Kidney (tissue), 14 donors: ENCODE data around the gene GRIA4. TPM values are rescaled to one million over a fixed set of nuclear protein-coding genes. Genes with fewer than 3 reads are reported as not detected.
"Not testable (repeated sequence)": the region's sequence is repeated elsewhere in the genome, so short reads cannot be mapped to it uniquely, and the experiment has no call there.

ENCODE experiments used
- DNase-seq, 5 donors: peaks; one replicate each; pipeline ENCODE4 v3.0.0-alpha.2; 2013 to 2020
- FAIRE-seq: peaks from 2 replicates; lab custom pipeline; 2012; peaks lifted over from hg19 to GRCh38; lab: Jason Lieb, UNC
- H3K27ac ChIP-seq, 2 donors: one replicate each; pipeline ENCODE4 v1.7.0; 2013; ENCODE audit warnings: low read depth in 2 of 2, low read length in 2 of 2, inconsistent platforms in 1 of 2
- H3K27me3 ChIP-seq: one replicate; pipeline ENCODE4 v1.7.1; 2013; ENCODE audit warnings: low read length, inconsistent platforms; ENCODE audit not compliant: control insufficient read depth, insufficient read depth
- H3K36me3 ChIP-seq, 3 donors: one replicate each; pipeline versions ENCODE4 v1.7.0 to v1.7.1; 2013; ENCODE audit warnings: low read length in 3 of 3, control low read depth in 1 of 3, inconsistent platforms in 1 of 3; ENCODE audit not compliant: insufficient read depth in 3 of 3, control insufficient read depth in 2 of 3
- H3K4me1 ChIP-seq, 3 donors: one replicate each; pipeline versions ENCODE4 v1.7.0 to v1.7.1; 2013; ENCODE audit warnings: low read length in 3 of 3, inconsistent platforms in 1 of 3, low read depth in 1 of 3; ENCODE audit not compliant: control insufficient read depth in 2 of 3, insufficient read depth in 2 of 3
- H3K4me3 ChIP-seq, 3 donors: one replicate each; pipeline versions ENCODE4 v1.7.0 to v1.8.1; 2013; ENCODE audit warnings: low read length in 3 of 3, control low read depth in 1 of 3, inconsistent platforms in 1 of 3
- H3K9ac ChIP-seq, 3 donors: one replicate each; pipeline versions ENCODE4 v1.7.0 to v1.7.1; 2013; ENCODE audit warnings: low read length in 3 of 3, control low read depth in 1 of 3, inconsistent platforms in 1 of 3
- H3K9me3 ChIP-seq, 3 donors: one replicate each; pipeline versions ENCODE4 v1.7.0 to v1.7.1; 2013; ENCODE audit warnings: low read length in 3 of 3, control low read depth in 1 of 3, inconsistent platforms in 1 of 3; ENCODE audit not compliant: control insufficient read depth in 2 of 3, insufficient read depth in 1 of 3
- CTCF ChIP-seq: IDR thresholded peaks from 3 replicates; pipeline ENCODE4 v1.5.1; 2012; ENCODE audit warnings: mild to moderate bottlenecking, moderate library complexity, borderline replicate concordance; ENCODE audit not compliant: insufficient read depth; ENCODE audit errors: extremely low read depth
- intact Hi-C: fragments of 100-400 bp; cut with DNase I; formaldehyde crosslinking; loops from one replicate; pipeline ENCODE4 v1.11.1; 2022
- polyA plus RNA-seq: library from polyadenylated mRNA; stranded (reverse); fragments of 350-450 nt; fragmentation: Illumina TruSeq; extraction: RNeasy Lipid Tissue Mini Kit (QIAGEN cat#74804); gene quantifications from one replicate; pipeline ENCODE4 v1.2.3, GENCODE V29; 2014; ENCODE audit warnings: low read depth, low replicate concordance; ENCODE audit not compliant: insufficient read depth
- total RNA-seq: library from RNA; stranded (reverse); fragmentation: NEBNext Ultra II Directional; extraction: Animal tissue kit (Norgen Biotek cat#: 25700); gene quantifications from one replicate; pipeline ENCODE4 v1.2.1, GENCODE V29; 2021
- donor health status: control.
- donor health status: control.
- donor health status: control.
- donor health status: control.
- donor health status: control.
- donor health status: DM: yes; HTN: yes; CAD: no.
- donor health status: Normal renal cell carcinoma (clear cell type).

Gene GRIA4
- total and polyA plus RNA-seq, 2 donors from 2014 or later, result 0.45 TPM; not detected in 1

- H3K9me3 ChIP-seq, result no peaks in the 10 kb centered on the region
- no peak overlapping the region for H3K27ac ChIP-seq
- intact Hi-C loops, result no loop called here
- no peak for DNase-seq
- no peak overlapping the region for H3K4me3 ChIP-seq
- no peak for TF ChIP-seq CTCF
- H3K9ac ChIP-seq, result no peak overlapping the region
- no peaks in the 10 kb centered on the region for H3K36me3 ChIP-seq
- no peaks in the 10 kb centered on the region for H3K27me3 ChIP-seq
- no peak for FAIRE-seq
- no peaks in the 10 kb centered on the region for H3K4me1 ChIP-seq
Observed at GRCh38 chr11:105781807-105782206, 171.9 kb downstream of the GRIA4 start.

- Histone ChIP-seq H3K9me3 (no peaks in the 10 kb centered on the region), H3K27me3 (no peaks in the 10 kb centered on the region), H3K4me1 (no peaks in the 10 kb centered on the region), H3K36me3 (no peaks in the 10 kb centered on the region), H3K27ac (no peak overlapping the region), H3K4me3 (no peak overlapping the region), H3K9ac (no peak overlapping the region)
- DNase-seq (no peak), FAIRE-seq (no peak)
- intact Hi-C loops, result no loop called here
- no peak for TF ChIP-seq CTCF
Observed at GRCh38 chr11:105783216-105783615, 173.3 kb downstream of the GRIA4 start.

GRCh38 chr11:105785850-105786249 lies 176.0 kb downstream of the GRIA4 start:
- H3K36me3 ChIP-seq, H3K27ac ChIP-seq, H3K9ac ChIP-seq, H3K4me3 ChIP-seq, DNase-seq, intact Hi-C loops, FAIRE-seq, H3K9me3 ChIP-seq, H3K4me1 ChIP-seq, H3K27me3 ChIP-seq: not testable (repeated sequence)

GRCh38 chr11:105786741-105787140 lies 176.9 kb downstream of the GRIA4 start:
- Histone ChIP-seq H3K36me3 (no peaks in the 10 kb centered on the region), H3K27ac (no peak overlapping the region), H3K9me3 (no peaks in the 10 kb centered on the region), H3K4me1 (no peaks in the 10 kb centered on the region), H3K4me3 (no peak overlapping the region), H3K9ac (no peak overlapping the region), H3K27me3 (no peaks in the 10 kb centered on the region)
- intact Hi-C loops, result no loop called here
- no peak for TF ChIP-seq CTCF
- no peak for DNase-seq
- no peak for FAIRE-seq
